G401.6 (cell line): Measurements from ENCODE around the gene REV1.
A peak's percentile ranks its signal among the peaks of the same experiment; 100 is the strongest.

Experiments
- FAIRE-seq: peaks from 2 replicates; lab custom pipeline; 2012; peaks lifted over from hg19 to GRCh38; lab: Jason Lieb, UNC

REV1 gene

GRCh38 chr2:99445065-99445464 lies 44.8 kb downstream of the REV1 start:
- no peak for FAIRE-seq

- no peak for FAIRE-seq
These were observed 45.6 kb downstream of the REV1 start for GRCh38 chr2:99444222-99444621.

DNA sequence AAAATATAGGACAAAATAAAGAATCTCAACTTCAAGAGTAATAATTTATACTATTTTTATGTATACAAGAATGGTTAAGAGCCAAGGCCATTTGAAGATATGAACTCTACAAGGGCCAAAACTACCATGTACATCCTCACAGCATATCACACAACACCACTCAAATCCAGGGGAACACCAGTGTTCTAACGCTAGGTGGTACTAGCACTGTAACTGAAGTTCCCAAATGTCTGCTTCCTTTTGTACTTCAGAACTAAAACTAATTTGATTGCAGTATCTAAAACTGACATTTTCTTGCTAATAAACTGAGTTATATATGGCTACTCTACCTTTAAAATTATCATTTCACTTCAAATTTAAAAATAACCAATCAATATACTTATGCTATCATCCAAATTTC lies 47.0 kb downstream of the REV1 start:
- no peak for FAIRE-seq

DNA sequence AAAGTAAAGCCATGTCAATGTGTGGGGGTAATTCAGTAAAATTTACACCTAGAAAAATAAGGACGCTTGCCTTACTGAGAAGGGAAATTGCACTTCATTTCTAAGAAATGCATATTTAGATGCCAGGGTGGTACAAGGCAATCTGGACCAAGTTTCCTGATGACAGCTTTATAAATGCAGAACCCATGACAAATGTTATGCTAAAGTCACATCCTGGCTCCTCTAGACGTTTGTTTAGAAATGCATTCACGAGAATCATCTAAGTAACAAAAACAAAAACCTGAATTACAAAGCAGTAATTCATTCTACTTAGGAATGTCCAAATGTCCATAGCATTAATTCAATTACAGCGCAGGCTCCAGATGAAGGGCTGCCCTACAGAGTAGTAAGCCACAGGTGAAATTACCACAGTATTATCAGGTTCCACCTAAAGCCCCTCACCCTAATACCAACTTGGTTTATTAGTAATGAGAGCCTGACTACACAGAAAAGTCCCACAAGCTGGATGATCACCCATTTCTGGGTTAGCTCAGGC lies 49.8 kb downstream of the REV1 start:
- FAIRE-seq = no peak

DNA sequence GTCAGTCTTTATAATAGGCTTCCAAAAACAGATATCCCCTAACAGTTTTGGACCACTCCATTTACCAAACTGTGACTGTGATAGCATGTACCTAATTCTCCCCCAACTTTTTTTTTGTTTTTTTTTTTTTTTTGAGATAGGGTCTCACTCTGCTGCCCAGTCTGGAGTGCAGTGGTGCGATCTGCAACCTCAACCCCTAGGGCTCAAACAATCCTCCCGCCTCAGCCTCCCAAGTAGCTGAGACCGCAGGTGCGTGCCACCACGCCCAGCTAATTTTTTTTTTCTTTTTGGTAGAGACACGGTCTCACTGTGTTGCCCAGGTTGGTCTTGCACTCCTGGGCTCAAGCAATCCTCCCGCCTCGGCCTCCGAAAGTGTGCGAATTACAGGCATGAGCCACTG lies 52.9 kb downstream of the REV1 start:
- no peak for FAIRE-seq

DNA sequence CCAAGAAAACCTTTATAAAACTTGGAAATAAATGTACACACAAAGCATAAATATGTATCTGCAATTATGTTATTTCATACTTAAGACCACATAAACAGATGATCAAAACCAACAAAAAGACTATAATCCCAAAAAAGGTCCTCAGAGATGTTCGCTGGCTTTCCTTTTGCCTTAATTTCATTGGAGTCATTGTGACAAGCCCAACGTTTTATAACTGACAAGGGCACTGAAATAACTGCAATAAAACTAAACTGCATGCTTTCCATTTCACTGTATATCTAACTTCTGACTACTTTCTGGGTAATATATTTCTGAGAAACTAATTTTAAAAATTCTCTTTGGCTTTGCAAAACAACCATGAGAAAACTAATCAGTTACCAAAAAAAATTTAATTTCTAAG lies 56.5 kb downstream of the REV1 start:
- FAIRE-seq = peak; percentile 45

DNA sequence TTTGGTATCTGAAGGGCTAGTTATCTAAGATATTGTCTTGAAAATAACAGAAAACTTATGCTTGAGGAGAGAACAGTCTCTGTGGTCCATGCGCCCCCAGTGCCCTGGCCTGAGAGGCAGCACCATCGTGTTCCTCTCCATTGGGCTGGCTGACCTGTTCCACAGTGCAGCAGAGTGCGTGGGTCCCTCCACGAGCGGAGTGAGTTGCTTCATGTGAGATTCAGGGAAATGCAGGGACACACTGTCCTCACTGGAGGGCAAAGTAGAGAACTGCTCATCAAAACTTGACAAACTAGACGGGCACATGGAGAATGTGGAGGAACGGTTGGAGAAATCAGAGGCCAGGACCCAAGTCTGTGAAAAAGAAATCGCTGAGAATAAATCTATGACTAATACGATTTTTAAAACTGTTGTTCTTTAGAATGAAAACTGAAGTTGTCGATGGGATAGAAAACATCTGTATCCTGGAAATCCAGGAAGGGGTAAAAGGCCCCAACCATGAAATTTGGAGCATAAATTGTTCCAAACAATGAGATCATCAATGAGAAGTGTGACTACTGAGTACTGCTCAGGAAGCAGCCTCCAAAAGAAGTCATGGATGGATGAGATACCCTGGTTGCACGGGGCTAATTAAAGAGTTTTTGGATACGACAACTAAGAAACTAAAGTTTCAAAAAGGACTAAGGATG lies 58.1 kb downstream of the REV1 start:
- no peak for FAIRE-seq

DNA sequence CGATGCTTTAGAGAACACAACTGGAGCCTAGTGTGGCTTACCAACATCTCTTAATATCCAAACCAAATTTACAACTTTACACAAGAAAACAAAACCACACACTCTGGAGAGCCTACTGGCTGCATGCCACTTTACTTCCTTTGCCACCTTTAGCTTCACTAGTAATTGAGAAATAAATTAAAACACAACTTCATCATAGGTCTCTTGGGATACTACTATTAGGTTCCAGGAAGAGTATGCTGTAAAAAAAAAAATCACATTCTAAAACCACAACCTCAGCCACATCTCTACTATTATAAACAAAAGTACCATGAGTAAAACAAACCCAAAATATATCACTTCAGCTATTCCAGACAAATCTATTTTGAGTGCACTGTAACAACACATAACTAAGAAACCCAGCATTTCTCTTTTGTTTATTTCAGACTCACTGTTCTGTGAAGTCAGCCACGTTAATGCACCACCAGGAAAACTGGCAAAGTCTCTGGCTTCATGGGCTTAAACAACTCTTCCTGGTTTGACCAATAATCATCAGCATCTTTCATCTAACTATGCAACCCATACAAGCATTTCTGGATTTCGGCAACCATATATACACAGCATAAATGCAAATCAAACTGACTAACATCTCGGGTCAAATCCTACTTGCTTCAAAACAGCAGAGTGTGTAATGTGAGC lies 59.1 kb downstream of the REV1 start:
- no peak for FAIRE-seq

DNA sequence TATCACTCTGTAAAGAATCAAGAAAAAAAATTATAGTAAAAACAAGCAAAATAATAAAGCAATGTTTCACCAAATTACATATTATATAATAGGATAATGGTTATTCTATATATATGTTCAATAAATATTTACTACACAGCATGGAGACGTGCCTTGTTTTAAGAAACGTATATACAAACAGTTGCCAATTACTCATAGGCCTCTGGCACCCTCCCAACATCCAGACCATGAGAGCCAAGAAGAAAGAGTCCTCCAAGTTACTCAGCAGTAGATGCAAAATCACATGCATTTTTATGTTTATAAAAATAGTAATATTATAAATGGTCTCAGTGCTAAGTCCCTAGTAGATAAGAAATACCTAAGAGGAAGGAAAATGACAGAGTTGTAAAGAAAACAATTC lies 64.8 kb downstream of the REV1 start:
- FAIRE-seq = no peak

DNA sequence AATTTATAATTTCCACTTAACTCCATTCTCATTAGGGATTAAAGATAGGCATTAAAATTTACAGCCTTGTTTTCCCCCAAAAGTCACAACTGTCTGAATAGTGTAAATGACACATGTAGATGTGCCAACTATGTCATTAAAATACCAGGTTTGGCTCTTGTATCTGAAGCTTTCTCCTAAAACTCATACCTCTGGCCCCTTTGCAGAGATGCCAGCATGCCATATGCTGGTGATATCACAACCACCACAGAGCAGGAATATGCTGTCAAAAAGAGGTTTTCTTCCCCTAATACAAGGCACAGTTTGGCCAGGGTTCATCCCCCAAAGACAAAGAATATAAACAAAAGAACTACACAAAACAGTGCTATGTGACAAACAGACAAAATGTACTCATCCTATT lies 65.4 kb downstream of the REV1 start:
- FAIRE-seq = no peak

DNA sequence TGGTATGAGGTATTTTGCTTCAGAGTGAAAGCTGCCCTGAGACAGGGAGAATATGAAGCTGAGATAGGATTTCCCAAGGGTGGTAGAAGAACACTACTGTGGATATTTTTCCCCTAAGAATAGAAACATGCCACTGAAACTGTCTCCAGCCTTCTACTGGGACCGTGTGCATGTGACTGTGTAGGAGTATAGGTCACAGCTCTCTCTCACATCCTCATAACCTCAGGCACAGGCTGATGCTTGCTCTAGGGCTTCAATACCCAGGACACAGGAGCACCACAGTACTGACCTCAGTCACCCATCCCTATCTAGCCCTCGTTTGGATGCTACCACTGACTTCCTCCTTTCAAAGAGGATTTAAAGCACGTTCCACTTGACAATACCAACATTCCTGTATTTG lies 67.2 kb downstream of the REV1 start:
- no peak for FAIRE-seq

GRCh38 chr2:99421469-99421868 lies 68.3 kb downstream of the REV1 start:
- no peak for FAIRE-seq

GRCh38 chr2:99420751-99421299 lies 69.0 kb downstream of the REV1 start:
- FAIRE-seq = no peak

GRCh38 chr2:99420031-99420430 lies 69.8 kb downstream of the REV1 start:
- FAIRE-seq = no peak

- FAIRE-seq = no peak
These were observed 72.4 kb downstream of the REV1 start for GRCh38 chr2:99417396-99417795.

- no peak for FAIRE-seq
These were observed 75.3 kb downstream of the REV1 start for GRCh38 chr2:99414566-99414965.

DNA sequence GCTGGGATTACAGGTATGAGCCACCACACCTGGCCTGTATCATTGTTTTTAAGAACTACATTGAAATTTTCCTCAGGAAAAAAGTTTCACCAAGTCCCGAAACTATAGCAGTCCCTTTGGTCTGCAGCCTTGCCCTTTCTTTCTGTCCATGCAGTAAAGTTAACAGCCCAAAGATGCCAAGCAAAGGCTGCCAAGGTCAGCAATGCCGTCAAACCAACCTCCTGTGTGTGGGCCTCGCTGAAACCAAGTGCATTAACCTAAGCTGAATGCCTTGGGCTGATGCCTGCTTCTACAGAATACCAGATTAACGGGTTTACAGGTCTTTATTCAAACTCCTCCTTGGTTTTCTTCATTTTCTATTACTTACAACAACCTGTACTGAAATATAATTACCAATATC lies 79.5 kb downstream of the REV1 start:
- FAIRE-seq = no peak

DNA sequence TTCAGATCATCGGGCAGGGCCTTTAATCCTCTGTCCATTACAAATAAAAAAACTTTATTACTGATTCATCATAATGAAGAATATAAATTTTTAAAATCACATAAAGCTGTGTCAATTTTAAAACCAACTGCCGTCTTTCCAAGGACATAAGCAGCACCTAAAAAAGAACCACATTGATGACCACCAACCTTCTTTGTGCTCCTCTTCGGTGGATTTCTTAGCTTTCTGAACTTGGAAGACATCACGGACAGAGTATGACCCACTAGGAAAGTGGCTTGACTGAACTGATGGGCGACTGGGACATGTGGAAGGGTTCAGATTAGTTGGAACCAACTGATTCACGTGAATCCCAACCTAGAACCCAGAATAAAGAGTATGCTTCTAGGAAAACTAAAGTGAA lies 83.7 kb downstream of the REV1 start:
- FAIRE-seq = no peak

DNA sequence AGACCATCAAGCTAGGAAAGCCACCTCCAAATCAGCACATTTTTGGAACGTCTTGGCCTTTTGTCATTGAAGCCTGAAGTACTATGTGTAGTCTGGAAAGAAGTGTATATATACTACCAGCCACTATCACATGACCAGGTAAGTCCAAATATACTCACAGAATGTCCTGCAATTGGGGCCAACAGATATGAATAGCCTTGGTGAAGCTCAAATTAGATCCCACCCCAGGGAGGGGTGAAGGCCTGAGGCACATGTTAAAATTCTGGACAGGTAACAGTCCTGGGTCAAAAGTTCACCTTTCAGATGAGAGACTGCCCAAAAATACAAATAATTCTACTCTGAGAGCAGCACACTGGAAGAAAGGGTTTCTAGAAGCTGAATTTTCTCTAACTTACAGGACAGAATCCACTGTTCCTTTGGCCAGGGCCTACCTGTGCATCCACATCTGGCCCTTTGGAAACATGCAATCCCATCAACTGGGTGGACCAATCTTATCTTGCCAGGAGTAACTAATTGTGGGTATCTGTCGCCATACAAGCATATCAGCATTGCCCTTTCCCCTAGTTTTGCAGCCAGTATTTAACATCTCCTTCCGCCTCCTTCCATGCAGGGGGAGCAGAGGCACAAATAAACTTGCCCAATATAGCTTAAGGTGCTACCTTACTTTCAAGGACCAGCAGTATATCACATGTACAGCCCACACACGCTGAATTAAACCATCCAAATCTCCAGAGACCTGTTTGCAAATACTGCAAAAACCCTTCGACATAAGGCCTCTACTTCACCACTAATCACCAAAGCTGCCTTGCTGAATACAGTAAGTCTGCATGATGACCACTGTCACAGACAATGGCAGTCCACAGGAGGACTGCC lies 84.8 kb downstream of the REV1 start:
- FAIRE-seq = no peak

GRCh38 chr2:99404039-99404796 lies 85.6 kb downstream of the REV1 start:
- FAIRE-seq = no peak

DNA sequence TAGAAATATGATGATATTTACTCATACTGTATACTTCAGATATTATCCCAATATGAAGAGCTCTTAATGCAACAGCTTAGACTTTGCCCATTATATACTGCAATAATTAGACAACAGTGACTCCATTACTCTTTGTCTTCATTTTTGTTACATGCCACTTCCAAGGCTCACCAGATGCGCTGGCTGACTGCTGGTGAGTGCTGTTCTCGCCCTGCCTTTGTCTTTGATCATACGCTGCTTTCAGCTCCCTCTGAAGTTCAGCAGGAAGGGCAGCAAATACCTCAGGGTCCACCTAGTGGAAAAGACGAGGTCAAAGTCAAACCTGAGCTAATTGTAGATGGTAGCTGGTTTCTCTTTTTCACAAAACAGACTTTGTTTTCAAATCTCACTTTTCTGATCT lies 86.3 kb downstream of the REV1 start:
- FAIRE-seq = peak; percentile 66

- no peak for FAIRE-seq
These were observed 86.7 kb downstream of the REV1 start for GRCh38 chr2:99403084-99403483.
